Esophagus squamous epithelium (tissue), 4 donors: ENCODE results near the gene B3GNT4.

ENCODE experiments used
- POLR2A ChIP-seq, 4 donors: fragments of 450-650 bp; IDR thresholded peaks; one replicate each; pipeline ENCODE4 v1.6.1; 2017; ENCODE audit warnings: antibody characterized with exemption in 4 of 4, mild to moderate bottlenecking in 4 of 4, moderate library complexity in 3 of 4
- TF ChIP-seq, protein P1 (sequence below), 6 experiments: fragments of 450-650 bp in 4 of 6; fragments of 200-600 bp in 2 of 6; sonication (generic) in 2 of 6; IDR thresholded peaks; one replicate each; pipeline ENCODE4 v1.5.1; 2016 to 2019; ENCODE audit warnings: antibody characterized with exemption in 6 of 6, mild to moderate bottlenecking in 4 of 6, moderate library complexity in 4 of 6

GRCh38 chr12:122184517-122184916, 19.0 kb upstream of the B3GNT4 start:
- TF ChIP-seq, protein P1, sequence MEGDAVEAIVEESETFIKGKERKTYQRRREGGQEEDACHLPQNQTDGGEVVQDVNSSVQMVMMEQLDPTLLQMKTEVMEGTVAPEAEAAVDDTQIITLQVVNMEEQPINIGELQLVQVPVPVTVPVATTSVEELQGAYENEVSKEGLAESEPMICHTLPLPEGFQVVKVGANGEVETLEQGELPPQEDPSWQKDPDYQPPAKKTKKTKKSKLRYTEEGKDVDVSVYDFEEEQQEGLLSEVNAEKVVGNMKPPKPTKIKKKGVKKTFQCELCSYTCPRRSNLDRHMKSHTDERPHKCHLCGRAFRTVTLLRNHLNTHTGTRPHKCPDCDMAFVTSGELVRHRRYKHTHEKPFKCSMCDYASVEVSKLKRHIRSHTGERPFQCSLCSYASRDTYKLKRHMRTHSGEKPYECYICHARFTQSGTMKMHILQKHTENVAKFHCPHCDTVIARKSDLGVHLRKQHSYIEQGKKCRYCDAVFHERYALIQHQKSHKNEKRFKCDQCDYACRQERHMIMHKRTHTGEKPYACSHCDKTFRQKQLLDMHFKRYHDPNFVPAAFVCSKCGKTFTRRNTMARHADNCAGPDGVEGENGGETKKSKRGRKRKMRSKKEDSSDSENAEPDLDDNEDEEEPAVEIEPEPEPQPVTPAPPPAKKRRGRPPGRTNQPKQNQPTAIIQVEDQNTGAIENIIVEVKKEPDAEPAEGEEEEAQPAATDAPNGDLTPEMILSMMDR (IDR thresholded peaks at IDR 0.05): no peak
- no peak for TF ChIP-seq POLR2A (IDR thresholded peaks at IDR 0.05)
